Activated B cell treated with CpG ODN at 0.5 μM for 24 hours (primary cell): ENCODE data around the gene SPP2. TPM values are rescaled to one million over a fixed set of nuclear protein-coding genes. Genes with fewer than 3 reads are reported as not detected.

Experiments used
- ATAC-seq: fragments of 200-7000 bp; cut with Tn5 transposase; one replicate; pipeline ENCODE4 v1.10.0; 2021; ENCODE audit warnings: low read depth, mild to moderate bottlenecking, moderate library complexity
- CTCF ChIA-PET: fragments of 350-600 bp; sonication (Branson Sonifier 250); formaldehyde crosslinking; loops from one replicate; lab custom pipeline; 2021; ENCODE audit warnings: antibody characterized with exemption; lab: Charles Lee
- POLR2A ChIA-PET: fragments of 350-600 bp; sonication (Branson Sonifier 250); formaldehyde crosslinking; loops from one replicate; lab custom pipeline; 2021; ENCODE audit warnings: antibody characterized with exemption; lab: Charles Lee
- DNase-seq: peaks from one replicate; pipeline ENCODE4 v3.0.0; 2022
- H3K27ac Mint-ChIP-seq: one replicate; pipeline ENCODE4 v1.8.0; 2020; ENCODE audit warnings: mixed read lengths
- H3K27me3 Mint-ChIP-seq: one replicate; pipeline ENCODE4 v1.8.0; 2021; ENCODE audit warnings: mixed read lengths
- H3K36me3 Mint-ChIP-seq: one replicate; pipeline ENCODE4 v1.8.0; 2021; ENCODE audit warnings: low read depth, mixed read lengths
- H3K4me1 Mint-ChIP-seq: one replicate; pipeline ENCODE4 v1.8.0; 2021; ENCODE audit warnings: mixed read lengths
- H3K4me3 Mint-ChIP-seq: one replicate; pipeline ENCODE4 v1.8.0; 2020; ENCODE audit warnings: mild to moderate bottlenecking, mixed read lengths
- H3K9me3 Mint-ChIP-seq: one replicate; pipeline ENCODE4 v1.8.0; 2020; ENCODE audit warnings: mixed read lengths
- intact Hi-C: fragments of 100-400 bp; cut with micrococcal nuclease; formaldehyde crosslinking; loops from one replicate; pipeline ENCODE4 v1.15.1; 2024
- total RNA-seq: library from RNA; stranded (reverse); gene quantifications from 2 replicates; pipeline ENCODE4 v1.2.3, GENCODE V29; 2022
- TF ChIP-seq, protein P1 (sequence below): fragments of 200-600 bp; IDR thresholded peaks from one replicate; pipeline ENCODE4 v1.8.0; 2022; ENCODE audit warnings: antibody characterized with exemption, mild to moderate bottlenecking

The SPP2 gene
- total RNA-seq, 1 donor from 2014 or later, result not detected

DNA sequence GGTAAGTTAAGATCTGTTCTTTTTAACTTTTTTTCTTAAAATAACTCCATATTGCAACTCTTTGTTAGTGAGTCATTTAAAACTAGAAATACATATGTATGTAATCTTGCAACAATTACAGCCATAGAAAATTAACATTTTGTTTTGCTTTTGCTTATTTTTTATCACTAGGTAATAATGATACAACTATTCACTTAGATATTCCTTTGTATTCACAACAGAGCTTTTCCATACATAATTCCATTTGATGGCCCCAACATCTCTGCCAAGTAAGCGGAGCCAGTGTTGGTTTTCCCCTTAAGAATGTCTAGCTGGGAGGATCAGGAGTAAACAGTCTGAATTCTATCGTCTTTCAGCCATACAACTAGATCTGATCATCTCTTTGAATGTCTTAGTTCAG is 16.1 kb downstream of the SPP2 start:
- H3K9me3 Mint-ChIP-seq, result peaks cover 3% of the 10 kb centered on the region
- H3K27ac Mint-ChIP-seq, result no peak overlapping the region
- intact Hi-C loops, result no loop called here
- H3K4me3 Mint-ChIP-seq, result no peak overlapping the region
- H3K4me1 Mint-ChIP-seq, result no peaks in the 10 kb centered on the region
- peaks cover 11% of the 10 kb centered on the region for H3K27me3 Mint-ChIP-seq
- ATAC-seq (no peak), DNase-seq (no peak)
- ChIA-PET POLR2A (no interaction called here), CTCF (no interaction called here)
- TF ChIP-seq, protein P1, sequence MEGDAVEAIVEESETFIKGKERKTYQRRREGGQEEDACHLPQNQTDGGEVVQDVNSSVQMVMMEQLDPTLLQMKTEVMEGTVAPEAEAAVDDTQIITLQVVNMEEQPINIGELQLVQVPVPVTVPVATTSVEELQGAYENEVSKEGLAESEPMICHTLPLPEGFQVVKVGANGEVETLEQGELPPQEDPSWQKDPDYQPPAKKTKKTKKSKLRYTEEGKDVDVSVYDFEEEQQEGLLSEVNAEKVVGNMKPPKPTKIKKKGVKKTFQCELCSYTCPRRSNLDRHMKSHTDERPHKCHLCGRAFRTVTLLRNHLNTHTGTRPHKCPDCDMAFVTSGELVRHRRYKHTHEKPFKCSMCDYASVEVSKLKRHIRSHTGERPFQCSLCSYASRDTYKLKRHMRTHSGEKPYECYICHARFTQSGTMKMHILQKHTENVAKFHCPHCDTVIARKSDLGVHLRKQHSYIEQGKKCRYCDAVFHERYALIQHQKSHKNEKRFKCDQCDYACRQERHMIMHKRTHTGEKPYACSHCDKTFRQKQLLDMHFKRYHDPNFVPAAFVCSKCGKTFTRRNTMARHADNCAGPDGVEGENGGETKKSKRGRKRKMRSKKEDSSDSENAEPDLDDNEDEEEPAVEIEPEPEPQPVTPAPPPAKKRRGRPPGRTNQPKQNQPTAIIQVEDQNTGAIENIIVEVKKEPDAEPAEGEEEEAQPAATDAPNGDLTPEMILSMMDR, result no peak
- H3K36me3 Mint-ChIP-seq, result no peaks in the 10 kb centered on the region

DNA sequence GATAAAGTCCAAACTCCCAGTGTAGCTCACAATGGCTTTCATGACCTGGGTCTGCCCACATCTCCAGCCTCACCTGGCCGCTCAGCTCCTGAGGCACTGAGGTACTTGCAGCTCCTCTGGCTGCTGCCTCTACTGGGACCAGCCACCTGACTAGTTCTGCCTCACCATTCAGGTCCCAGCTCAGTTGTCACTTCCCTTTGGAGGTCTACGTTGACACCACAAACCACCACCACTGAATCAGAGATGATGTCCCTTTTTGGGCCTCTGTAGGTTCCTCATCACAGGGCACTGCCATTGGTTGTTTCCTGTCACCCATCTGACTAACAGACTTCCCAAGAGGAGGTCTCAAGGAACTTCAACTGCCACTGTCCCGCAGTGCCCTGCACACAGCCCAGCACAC is 21.2 kb downstream of the SPP2 start:
- Mint-ChIP-seq H3K36me3 (no peaks in the 10 kb centered on the region), H3K27ac (no peak overlapping the region), H3K4me3 (no peak overlapping the region), H3K9me3 (peaks cover 3% of the 10 kb centered on the region), H3K27me3 (peaks cover 8% of the 10 kb centered on the region), H3K4me1 (no peaks in the 10 kb centered on the region)
- ATAC-seq (no peak), DNase-seq (no peak)
- ChIA-PET CTCF (no interaction called here), POLR2A (no interaction called here)
- intact Hi-C loops, result no loop called here
- TF ChIP-seq, protein P1, result no peak

DNA sequence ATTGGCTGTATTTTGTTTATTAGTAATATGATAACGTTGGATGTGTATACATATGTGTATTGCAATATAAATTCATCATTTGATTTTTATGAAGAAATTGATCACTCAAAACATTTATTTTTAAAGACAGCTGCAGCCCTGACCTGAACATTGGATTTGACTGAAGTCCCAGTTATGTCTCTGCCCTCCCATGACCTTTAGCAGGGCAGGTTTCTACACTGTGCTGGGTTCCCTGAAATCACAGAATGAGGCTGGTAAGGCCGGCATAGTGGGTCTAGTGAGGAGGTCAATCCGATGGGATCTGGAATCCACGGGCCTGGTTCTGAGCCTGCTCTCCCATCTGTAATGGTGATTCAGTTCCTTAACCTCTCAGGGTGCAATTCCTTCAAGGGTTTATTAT is 22.0 kb downstream of the SPP2 start:
- ATAC-seq, result no peak
- intact Hi-C loops, result no loop called here
- no peak for DNase-seq
- TF ChIP-seq, protein P1, result no peak
- H3K27me3 Mint-ChIP-seq, result peaks cover 10% of the 10 kb centered on the region
- ChIA-PET POLR2A (no interaction called here), CTCF (no interaction called here)
- no peaks in the 10 kb centered on the region for H3K36me3 Mint-ChIP-seq
- no peak overlapping the region for H3K27ac Mint-ChIP-seq
- H3K4me3 Mint-ChIP-seq, result no peak overlapping the region
- no peaks in the 10 kb centered on the region for H3K4me1 Mint-ChIP-seq
- H3K9me3 Mint-ChIP-seq, result peaks cover 3% of the 10 kb centered on the region

DNA sequence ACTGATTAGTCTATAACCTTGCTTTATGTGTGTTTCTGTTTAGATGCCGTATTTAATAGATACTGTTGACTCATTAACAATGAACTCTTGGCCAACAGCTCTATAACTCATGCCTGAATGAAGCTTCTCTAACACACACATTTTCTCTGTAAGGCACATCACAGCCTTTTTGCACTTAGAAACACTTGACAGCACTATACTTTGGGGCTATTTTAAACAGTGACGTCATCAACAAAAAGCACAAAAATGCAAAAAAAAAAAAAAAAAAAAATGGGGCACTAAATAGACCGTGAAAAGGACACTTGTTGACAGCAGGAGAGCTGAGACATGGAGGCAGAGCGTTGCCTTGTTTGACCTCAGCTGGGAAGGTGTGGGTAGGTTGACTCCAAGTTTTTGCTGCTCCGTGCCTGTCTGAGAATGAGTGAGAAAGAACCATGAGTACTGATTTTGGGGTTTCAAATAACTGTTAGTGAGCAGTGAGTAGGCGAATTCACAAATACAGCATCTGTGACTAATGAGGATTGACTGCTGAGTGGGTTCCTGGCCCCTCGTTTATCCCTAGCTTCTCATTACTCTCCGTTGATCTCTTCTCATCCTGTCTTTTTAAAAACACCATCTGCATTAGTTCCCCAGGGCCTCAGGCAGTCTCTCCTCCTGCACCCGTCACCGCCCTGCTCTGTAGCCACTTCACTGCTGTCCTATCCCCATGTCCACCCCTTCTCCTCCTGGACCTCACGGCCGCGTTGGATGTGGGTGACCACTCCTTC is 24.4 kb downstream of the SPP2 start:
- DNase-seq (no peak), ATAC-seq (no peak)
- ChIA-PET POLR2A (no interaction called here), CTCF (no interaction called here)
- H3K36me3 Mint-ChIP-seq, result no peaks in the 10 kb centered on the region
- H3K27ac Mint-ChIP-seq, result no peak overlapping the region
- no peaks in the 10 kb centered on the region for H3K4me1 Mint-ChIP-seq
- no peaks in the 10 kb centered on the region for H3K9me3 Mint-ChIP-seq
- H3K27me3 Mint-ChIP-seq, result peaks cover 10% of the 10 kb centered on the region
- TF ChIP-seq, protein P1, result no peak
- no peak overlapping the region for H3K4me3 Mint-ChIP-seq
- intact Hi-C loops, result no loop called here

DNA sequence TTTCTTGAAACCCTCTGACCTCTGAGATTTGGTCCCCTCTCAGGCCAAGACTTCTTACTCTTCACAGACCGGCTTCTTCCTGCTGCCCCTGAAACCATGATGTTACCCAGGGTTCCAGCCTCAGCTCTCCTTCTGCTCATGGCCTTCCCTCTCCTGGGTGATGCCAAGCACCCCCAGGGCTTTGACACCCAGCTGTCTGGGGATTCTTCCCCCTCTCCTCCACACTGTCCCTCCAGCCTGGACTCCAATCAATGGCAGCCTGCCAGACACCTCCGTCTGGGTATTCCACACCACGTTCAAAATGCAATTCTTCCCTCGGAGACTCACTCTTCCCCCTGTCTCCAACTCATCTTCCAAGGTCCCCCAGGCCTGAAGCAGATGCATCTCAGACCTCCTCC is 25.0 kb downstream of the SPP2 start:
- H3K9me3 Mint-ChIP-seq, result no peaks in the 10 kb centered on the region
- H3K4me1 Mint-ChIP-seq, result no peaks in the 10 kb centered on the region
- ATAC-seq (no peak), DNase-seq (no peak)
- H3K27ac Mint-ChIP-seq, result no peak overlapping the region
- POLR2A ChIA-PET, result no interaction called here
- CTCF ChIA-PET, result no interaction called here
- no peak overlapping the region for H3K4me3 Mint-ChIP-seq
- H3K27me3 Mint-ChIP-seq, result peaks cover 10% of the 10 kb centered on the region
- no peaks in the 10 kb centered on the region for H3K36me3 Mint-ChIP-seq
- intact Hi-C loops, result no loop called here
- TF ChIP-seq, protein P1, result no peak
